KMS-11 (cell line): ENCODE measurements around the gene LRRC4C.

ENCODE experiments used
- H2AFZ ChIP-seq: fragments of 200-600 bp; sonication (generic); 2 replicates; pipeline ENCODE4 v1.6.1; 2016; ENCODE audit warnings: antibody characterized with exemption, mixed run types, low read depth
- H3K27ac ChIP-seq: fragments of 200-600 bp; sonication (generic); 2 replicates; pipeline ENCODE4 v1.6.1; 2016; ENCODE audit warnings: mild to moderate bottlenecking, mixed run types
- H3K27me3 ChIP-seq: fragments of 200-600 bp; sonication (generic); 2 replicates; pipeline ENCODE4 v1.6.1; 2017; ENCODE audit warnings: mild to moderate bottlenecking, low read depth, mixed run types, moderate library complexity; ENCODE audit not compliant: insufficient read depth
- H3K36me3 ChIP-seq: fragments of 200-600 bp; sonication (generic); 2 replicates; pipeline ENCODE4 v1.6.1; 2017; ENCODE audit warnings: mild to moderate bottlenecking, mixed run types; ENCODE audit not compliant: insufficient read depth
- H3K4me1 ChIP-seq: fragments of 200-600 bp; sonication (generic); 2 replicates; pipeline ENCODE4 v1.6.1; 2016; ENCODE audit warnings: mild to moderate bottlenecking, low read depth, mixed run types; ENCODE audit not compliant: poor library complexity, severe bottlenecking
- H3K4me2 ChIP-seq: fragments of 200-600 bp; sonication (generic); 2 replicates; pipeline ENCODE4 v1.7.0; 2016; ENCODE audit warnings: mild to moderate bottlenecking, mixed run types
- H3K4me3 ChIP-seq: fragments of 200-600 bp; sonication (generic); IDR thresholded peaks from 2 replicates; pipeline ENCODE4 v1.6.1; 2017; ENCODE audit warnings: low read depth, low read length, mixed read lengths; ENCODE audit not compliant: insufficient read depth
- H3K79me2 ChIP-seq: fragments of 200-600 bp; sonication (generic); 2 replicates; pipeline ENCODE4 v1.6.1; 2016; ENCODE audit warnings: low read depth, mixed run types; ENCODE audit not compliant: insufficient read depth
- H3K9ac ChIP-seq: fragments of 200-600 bp; sonication (generic); 2 replicates; pipeline ENCODE4 v1.6.1; 2016; ENCODE audit warnings: mild to moderate bottlenecking, mixed run types
- H4K20me1 ChIP-seq: fragments of 200-600 bp; sonication (generic); 2 replicates; pipeline ENCODE4 v1.6.1; 2016; ENCODE audit warnings: mild to moderate bottlenecking, mixed run types; ENCODE audit not compliant: insufficient read depth
- CTCF ChIP-seq: fragments of 200-600 bp; sonication (generic); conservative IDR thresholded peaks from 2 replicates; pipeline ENCODE4 v1.6.1; 2017; ENCODE audit warnings: low read depth, mild to moderate bottlenecking, antibody characterized with exemption, low read length, moderate library complexity, mixed read lengths

LRRC4C gene

DNA sequence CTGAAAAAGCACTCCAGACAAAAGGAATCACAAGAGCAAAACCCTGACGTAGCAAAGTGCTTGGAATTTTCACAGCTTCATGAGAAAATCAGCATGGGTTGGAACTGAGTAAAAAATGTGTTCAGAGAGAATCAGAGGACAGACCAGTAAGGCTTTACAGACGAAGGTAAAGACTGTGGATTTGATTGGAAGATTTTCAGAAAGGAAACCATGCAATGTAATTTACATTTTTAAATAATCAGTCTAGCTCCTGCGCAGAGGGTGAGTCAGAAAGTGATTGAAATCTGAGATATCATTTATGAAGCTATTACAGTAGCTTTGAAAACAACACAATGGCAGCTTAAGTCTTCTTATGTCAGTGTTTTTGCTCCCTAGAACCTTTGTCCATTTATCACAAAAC lies 1122.3 kb downstream of the LRRC4C start:
- no peaks in the 10 kb centered on the region for H3K79me2 ChIP-seq
- H3K4me2 ChIP-seq, result no peak overlapping the region
- no peaks in the 10 kb centered on the region for H3K36me3 ChIP-seq
- H3K27ac ChIP-seq, result no peak overlapping the region
- no peaks in the 10 kb centered on the region for H4K20me1 ChIP-seq
- no peak for TF ChIP-seq CTCF
- no peak overlapping the region for H3K4me3 ChIP-seq
- no peaks in the 10 kb centered on the region for H3K4me1 ChIP-seq
- H3K9ac ChIP-seq, result no peak overlapping the region
- no peaks in the 10 kb centered on the region for H3K27me3 ChIP-seq
- no peak overlapping the region for H2AFZ ChIP-seq

DNA sequence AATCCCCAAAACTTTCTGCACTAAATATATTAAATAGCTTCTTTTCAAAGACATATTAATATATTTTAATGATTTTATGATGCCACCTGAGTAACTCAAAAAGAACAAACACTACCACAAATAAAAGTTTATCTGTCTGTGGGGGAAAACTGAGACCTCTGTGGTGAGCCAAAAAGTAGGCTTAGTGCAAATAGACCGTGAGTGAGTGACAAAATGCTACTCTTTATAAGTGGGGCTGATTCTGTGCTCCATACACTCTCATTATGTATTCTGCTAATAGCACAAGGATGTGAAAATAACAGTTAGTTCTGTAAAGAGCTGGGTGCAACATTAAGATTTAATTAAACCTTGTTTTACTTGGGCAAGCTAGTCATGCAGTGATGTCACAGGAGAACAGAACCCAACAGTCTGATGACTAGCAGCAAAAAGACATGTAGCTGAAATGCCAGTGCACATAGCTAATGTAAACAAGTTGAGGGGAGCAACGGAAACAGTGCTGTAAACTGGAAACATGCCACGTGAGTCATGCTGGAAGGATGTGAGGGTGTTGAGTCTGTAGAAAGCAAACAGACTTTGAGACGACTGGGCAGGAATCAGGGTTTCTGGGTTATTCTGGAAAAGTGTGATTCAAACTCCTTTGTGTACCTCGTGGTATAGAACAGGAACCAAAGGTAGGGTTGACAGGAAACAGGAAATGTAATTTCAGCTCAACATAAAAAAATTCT lies 1130.4 kb downstream of the LRRC4C start:
- Histone ChIP-seq H2AFZ (no peak overlapping the region), H3K4me2 (no peak overlapping the region), H3K27ac (no peak overlapping the region)

DNA sequence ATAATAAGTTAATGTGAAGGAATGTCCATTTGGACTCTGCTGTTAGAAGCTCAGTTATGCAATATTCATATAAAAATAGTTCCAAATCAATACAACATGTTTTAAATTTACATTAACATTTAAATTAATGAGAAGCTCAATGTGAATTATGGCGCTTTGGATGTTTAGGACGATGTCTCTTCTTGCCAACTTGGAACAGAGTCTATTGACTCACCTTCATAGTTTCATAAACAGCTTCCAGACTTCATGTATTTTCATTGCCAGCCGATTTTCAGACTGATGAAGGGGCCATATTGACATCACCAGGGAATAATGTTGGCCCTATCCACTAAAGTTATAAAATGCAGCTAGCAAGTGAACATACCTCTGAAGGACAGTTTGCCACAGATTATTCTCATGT lies 1136.2 kb downstream of the LRRC4C start:
- no peak overlapping the region for H2AFZ ChIP-seq
- no peak overlapping the region for H3K4me2 ChIP-seq
- no peaks in the 10 kb centered on the region for H3K79me2 ChIP-seq
- H3K4me1 ChIP-seq, result no peaks in the 10 kb centered on the region
- H3K27me3 ChIP-seq, result no peaks in the 10 kb centered on the region
- H3K27ac ChIP-seq, result no peak overlapping the region
- H3K36me3 ChIP-seq, result no peaks in the 10 kb centered on the region
- no peak overlapping the region for H3K9ac ChIP-seq
- H4K20me1 ChIP-seq, result no peaks in the 10 kb centered on the region
- TF ChIP-seq CTCF, result no peak
- no peak overlapping the region for H3K4me3 ChIP-seq

More for the DNA sequence above, 1130.4 kb downstream of the LRRC4C start:
- H3K27me3 ChIP-seq, result no peaks in the 10 kb centered on the region
- no peak for TF ChIP-seq CTCF
- H3K4me1 ChIP-seq, result no peaks in the 10 kb centered on the region
- H3K79me2 ChIP-seq, result no peaks in the 10 kb centered on the region
- H3K9ac ChIP-seq, result no peak overlapping the region
- no peaks in the 10 kb centered on the region for H3K36me3 ChIP-seq
- H3K4me3 ChIP-seq, result no peak overlapping the region
- no peaks in the 10 kb centered on the region for H4K20me1 ChIP-seq

- Histone ChIP-seq H3K4me1 (no peaks in the 10 kb centered on the region), H2AFZ (no peak overlapping the region), H3K9ac (no peak overlapping the region), H3K4me3 (no peak overlapping the region), H3K4me2 (no peak overlapping the region), H3K27me3 (no peaks in the 10 kb centered on the region), H4K20me1 (no peaks in the 10 kb centered on the region), H3K79me2 (no peaks in the 10 kb centered on the region), H3K36me3 (no peaks in the 10 kb centered on the region), H3K27ac (no peak overlapping the region)
- no peak for TF ChIP-seq CTCF
Measured at GRCh38 chr11:40321537-40321936, 1137.9 kb downstream of the LRRC4C start.
